NCI-H69 (cell line): ENCODE data around the gene SMARCE1.

Source experiments
- DNase-seq: peaks from one replicate; lab custom pipeline; 2025; lab: John Stamatoyannopoulos, UW

The SMARCE1 gene

DNA sequence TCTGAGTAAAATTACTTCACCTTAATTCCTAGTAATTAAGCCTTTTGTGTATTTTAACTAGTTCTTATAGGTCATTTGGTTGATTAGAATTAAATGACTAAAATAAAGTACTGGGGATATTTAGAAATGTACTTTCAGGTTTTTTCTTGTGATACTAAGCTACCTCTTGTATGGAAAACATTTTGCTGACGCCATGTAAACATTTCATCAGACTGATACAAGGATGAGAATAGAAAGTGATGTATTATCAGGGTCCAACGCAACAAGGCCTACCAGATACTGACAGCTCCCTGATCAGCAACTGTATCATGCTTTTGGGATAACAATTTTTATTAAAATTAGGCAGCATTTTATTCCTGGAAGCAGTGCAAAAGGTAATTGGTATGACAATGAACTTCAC lies 1.7 kb downstream of the SMARCE1 start:
- no peak for DNase-seq

DNA sequence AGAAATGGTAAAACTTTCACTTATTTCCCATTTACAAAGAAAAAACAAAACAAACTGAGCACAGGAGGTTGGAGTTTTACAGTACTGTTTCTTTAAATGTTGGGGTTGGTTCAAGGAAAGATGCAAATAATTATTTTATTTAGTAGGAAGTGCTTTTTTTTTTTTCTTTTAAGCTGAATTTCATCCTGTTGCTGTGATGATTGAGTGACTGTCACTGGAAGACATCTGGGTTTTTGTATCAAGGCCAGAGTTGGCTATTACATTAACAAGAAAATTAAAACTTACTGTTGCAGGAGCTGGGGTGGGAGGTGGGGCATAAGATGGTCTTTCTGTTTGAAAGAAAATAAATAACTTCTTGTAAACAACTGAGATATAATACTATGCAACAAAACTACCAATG lies 2.3 kb downstream of the SMARCE1 start:
- DNase-seq, result no peak

DNA sequence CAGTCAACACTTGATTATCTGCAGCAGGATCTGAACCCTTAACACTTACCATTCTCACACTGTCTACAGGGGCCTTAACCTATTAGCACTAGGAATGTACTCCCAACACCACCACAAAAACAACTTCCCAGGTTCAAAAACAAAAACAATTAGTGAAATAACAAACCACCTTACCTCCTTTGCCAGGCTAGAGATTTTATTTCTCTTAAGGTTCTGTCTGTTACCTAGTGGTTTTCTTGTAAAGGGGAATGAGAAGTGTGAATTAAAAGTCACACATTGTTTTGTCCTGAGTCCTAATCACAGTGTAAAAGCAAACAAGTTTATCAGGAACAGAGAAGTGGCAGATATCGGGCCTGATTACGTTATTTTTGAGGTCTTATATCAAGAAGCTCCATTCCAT lies 9.7 kb downstream of the SMARCE1 start:
- DNase-seq, result no peak

DNA sequence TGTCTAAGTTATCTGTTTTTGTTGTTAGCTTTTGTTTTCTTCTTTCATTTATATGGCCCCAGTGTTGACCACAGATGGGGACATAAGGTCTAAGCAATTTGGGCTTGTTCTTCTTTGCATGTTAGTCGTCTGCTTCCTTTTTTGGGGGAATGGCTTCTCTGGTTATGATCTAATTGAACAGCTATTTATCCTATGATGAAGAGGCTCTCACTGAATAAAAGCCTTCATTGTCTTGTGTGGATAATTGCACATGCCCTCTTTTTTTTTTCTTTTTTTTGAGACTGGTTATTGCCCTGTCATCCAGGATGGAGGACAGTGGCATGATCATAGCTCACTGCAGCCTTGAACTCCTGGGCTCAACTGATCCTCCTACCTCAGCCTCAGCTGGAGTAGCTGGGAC lies 13.7 kb downstream of the SMARCE1 start:
- no peak for DNase-seq

DNA sequence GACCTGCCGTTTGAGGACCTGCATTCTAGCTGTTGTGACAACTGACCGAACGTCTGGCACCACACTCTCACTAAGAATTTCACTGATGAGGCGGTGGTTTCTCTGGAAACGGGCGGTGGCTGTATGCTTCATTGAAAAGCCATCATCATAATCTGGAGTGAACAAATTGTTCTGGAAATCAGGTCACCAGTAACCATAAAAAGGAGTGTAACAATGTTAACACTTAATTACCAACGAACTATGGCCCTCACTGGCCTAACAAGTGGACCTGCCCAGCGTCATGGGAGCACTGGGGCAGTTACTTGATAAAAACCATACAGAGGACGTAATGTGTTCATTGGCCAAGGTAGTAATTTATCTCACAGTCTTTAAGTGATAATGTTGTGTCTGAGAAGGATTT lies 15.4 kb downstream of the SMARCE1 start:
- no peak for DNase-seq

DNA sequence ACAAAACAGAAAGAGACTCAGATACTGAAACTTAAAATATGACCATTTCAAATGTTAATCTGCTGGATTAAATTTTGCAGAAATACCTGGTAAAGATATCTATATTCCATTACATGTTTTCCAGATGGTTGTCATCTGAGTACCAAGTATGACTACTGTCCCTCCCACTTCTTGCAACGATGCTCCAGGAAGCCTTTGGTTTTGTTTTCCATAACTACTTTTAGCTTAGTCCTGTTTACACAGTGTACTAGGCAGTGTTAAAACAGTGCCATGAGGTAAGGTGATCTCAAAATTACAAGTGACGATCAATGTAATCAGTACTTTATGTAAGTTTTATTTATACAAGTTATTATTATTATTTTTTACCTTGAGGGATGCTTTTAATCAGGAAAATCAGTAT lies 17.8 kb downstream of the SMARCE1 start:
- DNase-seq, result no peak

DNA sequence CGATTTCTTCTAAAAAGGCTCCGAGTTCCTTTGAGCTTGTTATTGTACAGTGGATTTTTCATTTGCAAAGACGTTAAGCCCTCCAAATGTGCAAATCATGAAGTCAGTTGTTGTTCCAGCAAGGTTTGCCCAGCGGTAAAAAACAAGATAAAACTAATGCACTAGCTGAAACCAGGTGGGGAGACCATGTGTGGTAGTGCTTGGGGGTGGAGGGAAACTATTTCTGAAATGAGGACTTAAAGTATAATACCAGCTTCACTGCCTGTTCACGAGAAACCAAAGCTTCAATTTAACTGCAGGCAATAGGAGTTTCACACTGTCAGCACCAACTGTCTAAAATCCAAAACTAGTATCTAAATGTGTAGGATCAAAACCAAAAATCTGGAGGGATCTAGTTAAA lies 22.3 kb downstream of the SMARCE1 start:
- no peak for DNase-seq

DNA sequence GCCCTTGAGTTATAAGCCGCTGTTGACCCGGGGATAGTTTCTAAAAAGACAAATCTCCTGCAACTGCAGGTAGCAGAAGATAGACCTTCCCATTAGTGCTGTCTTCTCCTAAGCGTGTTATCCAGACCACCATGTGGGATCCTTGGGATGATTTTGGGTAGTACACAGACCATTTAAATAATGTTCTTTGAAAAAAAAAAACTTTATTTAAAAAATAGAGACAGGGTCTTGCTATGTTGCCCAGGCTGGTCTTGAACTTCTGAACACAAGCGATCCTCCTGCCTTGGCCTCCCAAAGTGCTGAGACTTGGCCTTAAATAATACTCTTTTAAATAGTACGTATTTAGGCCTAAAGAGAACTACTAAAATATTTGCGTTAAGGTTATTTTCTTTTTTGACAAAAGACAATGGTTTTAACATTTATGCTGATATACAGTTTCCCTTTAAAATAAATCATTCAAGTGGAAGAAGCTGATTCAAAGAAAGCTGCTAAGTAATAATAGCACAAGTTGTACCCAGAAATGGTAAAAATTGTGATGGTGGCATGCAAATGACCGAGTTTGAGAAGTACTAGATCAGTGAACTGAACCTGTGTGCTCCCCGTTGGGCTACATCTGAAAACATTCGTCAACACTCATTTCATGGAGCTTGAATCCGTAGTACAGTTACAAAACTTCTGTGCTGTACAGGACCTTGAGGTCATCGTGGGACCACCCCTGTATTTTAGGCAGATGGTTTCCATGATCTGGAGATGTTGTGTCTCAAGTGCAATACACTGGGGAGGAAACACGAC lies 24.0 kb downstream of the SMARCE1 start:
- no peak for DNase-seq

DNA sequence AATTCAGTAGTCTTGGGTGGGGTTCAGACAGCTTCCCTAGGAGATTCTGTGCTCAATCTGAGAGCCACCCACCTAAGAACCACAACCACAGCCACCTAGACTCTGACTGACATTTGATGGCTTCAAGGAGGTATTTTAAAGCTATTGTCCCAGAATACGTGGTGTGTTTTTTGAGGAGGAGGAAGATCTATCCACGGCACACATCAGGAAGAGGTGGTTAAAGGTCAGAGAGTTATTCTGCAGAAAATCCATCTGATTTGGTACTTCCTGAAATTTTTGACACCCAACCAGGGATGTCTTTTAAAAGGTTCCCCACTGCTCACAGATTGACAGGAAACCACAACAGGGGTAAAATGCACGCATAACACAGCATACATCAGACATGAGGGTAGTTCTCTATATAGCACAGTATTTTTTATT lies 25.1 kb downstream of the SMARCE1 start:
- no peak for DNase-seq

DNA sequence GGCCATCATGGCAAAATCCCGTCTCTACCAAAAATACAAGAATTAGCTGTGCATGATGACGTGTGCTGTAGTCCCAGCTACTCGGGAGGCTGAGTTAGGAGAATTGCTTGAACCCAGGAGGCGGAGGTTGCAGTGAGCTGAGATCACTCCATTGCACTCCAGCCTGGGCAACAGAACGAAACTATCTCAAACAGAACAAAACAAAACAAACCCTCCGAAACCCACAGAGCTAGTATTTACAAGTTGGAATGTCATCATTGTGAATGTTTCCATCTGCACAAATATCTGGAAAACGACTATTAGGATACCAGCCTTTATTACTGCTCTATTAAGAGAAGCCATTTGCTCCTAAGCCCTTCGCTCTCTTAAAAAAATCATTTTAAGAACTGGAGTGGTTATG lies 26.0 kb downstream of the SMARCE1 start:
- no peak for DNase-seq

DNA sequence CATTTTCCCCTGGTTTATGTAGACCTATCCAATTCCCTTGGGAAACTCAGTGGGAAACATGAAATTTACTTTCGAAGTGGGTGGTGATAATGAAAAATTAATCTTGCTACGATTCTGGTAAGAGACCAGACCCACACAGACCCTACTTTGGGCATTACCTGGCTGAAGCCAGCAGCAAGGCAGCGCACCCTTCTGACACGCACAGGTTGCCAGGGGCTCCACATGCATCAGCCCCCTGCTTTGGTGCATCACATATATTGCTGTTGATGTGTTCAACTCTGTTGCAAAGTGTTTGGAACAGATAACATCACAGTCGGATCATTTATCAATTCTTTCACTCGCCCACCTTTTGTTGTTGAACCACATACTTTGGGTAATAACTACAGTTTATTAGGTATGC lies 26.6 kb downstream of the SMARCE1 start:
- DNase-seq, result no peak

DNA sequence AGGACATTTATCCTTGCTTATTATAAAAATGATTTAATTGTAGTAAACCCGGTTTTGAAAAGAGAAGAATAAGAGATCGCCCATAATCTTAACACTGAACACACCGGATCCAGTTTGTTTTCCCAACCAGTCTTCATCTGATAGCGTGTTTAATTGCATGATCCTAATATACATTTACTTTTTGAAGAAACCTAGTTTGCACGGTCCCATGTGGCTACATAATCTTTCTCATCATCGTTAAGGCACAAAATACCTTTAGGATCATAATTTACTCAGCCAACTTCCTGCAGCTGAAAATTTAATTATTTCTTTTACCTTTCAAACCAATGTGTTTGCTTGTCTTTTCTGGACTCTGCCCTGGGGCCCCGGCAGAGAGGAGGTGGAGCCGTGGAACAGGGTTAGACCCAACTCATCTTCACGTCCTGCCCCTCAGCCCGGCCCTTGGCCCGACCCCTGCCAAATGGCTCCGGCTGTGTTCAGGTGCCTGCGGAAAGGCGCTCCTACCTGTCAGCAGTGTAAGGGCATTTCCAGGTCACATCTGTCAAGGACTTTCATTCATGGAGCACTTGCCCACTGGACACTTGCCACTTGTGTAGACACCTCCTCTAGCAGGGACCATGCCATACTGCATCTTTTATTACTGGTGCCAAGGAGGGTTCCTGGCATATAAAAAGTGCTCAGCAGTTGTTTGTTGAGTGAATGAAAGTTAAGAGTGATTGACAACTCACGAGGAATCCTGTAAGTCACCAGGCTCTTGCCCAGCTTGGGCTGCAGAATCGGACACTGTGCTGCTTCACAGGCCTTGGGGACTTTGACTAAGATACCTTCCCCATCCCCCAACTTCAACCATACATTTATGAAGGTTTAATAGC lies 28.6 kb downstream of the SMARCE1 start:
- DNase-seq, result peak; percentile 6

DNA sequence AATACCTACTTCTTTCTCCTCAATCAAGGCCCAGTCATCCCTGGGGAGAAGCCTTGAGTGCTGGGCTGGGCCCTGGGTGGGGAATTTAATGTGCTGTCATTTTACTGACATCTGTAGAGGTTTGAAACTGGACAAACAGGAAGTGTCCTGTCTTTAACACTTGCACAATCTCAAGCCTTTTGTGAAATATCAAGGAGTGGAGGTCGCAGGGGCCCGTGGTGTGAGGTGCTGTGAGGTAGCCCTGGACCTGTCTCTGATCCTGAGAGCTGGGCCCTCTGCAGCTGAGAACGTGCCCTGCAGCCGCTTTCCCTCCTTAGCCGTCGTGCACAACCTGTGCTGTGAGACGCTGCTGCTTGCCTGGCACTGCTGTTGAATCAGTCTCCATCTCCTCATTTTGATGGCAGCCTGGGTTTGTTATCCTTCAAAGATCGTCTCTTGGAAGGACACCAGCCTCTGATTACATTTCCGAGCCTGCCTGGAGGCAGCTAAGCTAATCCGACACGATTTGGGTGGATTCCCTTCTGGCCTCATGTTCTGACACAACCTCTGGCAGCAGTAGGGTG lies 29.9 kb downstream of the SMARCE1 start:
- peak; percentile 32 for DNase-seq

DNA sequence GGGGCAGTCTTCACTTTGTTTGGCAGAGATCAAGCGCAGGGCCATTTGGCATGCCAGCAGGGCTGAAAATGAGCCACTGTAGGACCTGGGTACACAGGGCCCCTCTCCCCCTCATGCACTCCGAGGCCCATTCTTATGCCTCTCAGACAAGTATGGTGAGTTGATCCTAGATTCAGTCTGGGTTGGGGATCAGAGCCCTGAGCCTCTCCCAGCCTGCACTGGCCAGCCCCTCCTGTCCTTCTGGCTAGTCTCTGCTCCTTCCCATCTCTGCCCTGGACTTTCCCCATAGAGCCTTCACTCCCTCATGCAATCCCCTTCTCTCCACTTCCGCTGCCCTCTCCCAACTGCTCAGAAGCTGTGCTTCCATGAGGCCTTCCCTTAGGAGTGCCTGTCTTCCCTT lies 31.0 kb downstream of the SMARCE1 start:
- no peak for DNase-seq

DNA sequence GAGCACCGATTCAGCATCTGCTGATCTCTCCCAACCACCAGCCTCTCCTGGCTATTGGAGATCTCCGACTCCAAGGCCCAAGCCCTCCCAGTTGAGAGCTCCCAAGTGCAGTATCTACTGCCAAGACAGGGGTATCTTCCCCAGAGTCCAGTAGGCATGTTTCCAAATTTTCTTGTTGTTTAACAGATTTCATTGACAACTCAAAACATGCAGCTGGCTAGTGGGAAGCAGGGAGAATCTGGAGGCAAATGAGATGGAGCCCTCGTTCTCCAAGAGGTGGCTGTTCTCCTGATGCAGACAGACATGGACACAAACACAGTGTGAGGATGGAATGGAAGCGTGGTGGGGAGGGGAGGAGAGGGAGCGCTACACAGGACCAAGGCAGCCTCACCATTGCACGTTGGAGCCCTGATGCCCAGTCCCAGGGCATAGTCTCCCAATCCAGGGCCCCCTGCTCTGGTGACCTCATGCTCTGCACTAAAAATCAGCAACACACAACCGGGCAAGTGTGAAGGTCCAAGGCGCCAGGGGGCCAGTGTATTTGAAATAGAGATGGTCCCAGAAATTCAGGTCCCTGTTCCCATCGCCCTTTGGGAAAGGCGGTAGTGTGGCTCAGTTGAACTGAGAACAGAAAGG lies 31.7 kb downstream of the SMARCE1 start:
- no peak for DNase-seq

DNA sequence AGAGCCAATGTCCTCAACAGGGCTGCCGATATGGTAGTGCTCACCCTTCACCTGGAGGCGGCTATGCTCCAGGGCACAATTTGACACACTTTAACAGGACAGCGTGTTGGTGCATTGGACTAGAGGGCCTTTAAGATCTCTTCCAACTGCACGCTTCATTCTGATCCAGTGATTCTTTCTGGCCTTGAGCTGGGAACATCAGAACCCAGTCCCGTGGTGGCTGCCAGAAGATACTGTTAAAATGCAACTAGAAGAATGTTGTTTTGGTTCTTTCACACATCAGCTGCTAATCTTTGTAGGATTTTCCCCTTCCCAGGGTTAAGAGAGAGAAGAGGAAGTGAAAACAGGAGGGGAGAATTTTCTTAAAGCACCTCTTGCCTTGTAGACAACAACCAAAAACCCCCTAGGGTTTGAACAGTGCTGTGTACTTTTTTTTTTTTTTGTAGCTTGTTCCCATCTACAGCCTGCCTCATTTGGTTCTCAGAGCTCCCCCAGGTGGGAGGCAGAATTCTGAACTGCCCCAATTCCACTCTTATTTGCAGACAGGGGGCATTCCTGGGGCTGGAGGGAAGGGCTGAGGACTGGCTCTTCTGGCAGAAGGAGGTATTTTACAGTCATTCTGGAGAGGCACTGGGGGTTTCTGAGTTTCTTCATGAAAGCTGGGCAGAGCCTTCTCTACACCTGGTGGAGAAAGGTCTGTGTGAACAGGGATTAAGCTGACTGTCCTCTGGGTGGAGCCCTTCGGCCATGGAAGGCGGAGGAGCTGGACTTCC lies 32.4 kb downstream of the SMARCE1 start:
- DNase-seq, result peak; percentile 74

DNA sequence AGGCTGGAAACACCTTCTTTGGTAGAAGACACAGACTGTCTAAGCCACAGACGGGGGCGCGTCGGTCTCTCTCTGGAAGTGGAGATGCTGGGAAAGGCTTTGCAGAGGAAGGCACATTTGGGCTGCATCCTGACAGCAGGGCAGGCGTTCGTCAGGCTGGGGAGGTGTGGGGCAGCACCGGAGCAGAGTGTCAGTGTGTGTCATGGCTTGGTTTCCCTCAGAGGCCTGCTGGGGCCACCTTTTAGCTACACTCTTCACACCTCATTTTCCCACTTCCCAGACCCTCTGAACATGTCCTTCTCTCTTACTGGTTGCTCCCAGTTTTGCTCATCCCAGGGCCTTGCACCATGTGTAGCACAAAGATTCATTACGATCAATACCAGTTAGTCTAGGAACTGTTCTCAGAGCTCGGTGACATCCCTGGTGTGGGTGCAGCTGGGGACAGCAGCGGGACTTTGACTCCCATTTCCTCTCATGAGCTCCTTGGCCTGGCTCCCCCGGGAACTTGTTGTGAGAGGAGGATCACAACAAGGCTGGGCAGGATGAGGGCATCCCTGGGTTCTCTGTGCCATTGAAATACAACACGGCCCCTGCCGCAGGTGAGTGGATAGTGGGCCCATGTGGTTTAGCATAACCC lies 33.1 kb downstream of the SMARCE1 start:
- DNase-seq, result no peak

DNA sequence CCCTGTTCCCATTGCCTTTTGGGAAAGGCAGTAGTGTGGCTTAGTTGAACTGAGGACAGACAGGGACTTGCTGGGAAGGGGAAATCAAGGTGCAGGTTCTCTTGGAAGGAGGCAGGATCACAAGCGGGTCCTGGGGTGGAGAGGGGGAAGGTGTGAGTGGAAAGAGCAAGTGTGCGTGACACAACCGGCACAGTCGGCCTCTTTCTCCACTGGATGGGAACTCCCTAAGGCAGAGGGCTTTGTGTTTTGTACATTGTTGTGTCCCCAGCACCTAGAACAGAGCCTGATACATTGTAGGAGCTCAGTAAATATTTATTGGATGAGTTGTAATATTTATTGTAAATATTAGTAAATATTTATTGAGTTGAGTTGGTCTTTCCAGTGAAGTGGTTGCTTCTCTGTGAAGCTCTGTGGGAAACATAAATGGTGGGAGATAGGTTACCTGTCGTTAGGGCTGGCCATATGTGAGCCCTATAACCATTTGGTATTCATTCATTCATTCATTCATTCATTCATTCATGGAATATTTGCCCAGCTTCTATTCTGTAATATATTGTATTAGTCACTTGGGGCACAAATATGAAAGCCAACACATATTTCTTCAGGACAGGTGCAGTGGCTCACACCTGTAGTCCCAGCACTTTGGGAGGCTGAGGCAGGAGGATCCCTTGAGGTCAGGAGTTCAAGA lies 34.0 kb downstream of the SMARCE1 start:
- no peak for DNase-seq

DNA sequence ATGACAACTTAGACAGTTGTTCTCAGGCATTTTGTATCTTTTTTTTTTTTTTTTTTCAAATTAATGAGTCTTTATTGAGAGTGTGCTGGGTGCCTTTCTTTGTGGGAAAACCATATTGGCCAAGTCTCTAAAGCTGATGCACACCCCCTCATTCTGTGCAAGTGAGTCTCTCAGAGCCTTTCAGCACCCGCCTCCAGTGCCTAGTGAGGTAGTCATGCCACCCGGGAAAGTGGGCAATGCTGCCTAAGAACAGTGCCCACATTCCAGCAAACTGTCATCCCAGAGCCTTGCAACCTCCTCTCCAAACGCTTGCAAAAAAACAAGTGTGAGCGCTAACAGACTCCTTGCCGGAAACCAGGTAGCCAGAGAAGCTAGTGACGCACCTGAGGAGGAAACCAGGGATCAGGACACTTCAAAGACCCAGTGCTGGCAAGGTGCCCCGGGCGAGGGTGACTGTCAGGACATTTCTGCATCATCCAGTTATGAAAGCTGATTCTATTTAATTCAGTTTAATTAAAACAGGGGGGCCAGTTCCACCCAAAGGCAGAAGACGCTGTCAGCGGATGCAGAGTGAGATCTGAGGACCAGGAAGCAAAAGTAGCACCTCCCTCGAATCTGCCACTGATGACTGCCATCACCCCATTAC lies 34.9 kb downstream of the SMARCE1 start:
- DNase-seq, result peak; percentile 31

DNA sequence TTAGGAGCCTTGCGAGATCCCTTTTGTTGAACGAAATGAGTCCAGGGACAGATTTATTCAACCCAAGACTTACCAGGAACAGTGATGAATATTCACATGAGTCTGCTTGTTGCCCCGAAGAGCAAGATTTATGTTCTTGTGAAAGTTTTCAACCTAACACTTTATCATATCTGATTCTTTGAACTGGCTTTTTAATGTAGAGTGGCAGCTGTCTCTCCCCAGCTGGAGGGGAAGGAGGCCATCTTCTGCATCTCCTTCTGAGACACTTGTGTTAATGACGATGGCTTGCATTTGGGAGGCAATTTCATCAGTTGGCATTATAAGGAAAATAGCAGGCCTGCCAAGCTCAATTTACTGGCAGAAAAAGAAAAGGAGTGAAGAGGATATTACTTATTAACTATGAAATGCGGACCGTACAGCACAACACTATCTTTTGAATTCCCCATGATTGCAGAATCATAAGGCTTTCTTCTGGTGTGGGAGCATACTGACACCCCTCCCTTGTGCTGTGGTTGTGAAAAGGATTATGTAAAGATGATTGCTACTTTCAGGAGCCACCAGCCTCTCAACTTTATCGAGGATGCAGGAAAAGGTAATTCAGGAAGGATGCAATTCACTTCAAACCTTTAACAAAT lies 35.7 kb downstream of the SMARCE1 start:
- DNase-seq, result no peak
